ENCODE measurements around the gene SERPINE3. TPM values are rescaled to one million over a fixed set of nuclear protein-coding genes. Genes with fewer than 3 reads are reported as not detected.

Gene SERPINE3
- total RNA-seq, 4 donors from 2014 or later, result 0.12 TPM; not detected in 3

DNA sequence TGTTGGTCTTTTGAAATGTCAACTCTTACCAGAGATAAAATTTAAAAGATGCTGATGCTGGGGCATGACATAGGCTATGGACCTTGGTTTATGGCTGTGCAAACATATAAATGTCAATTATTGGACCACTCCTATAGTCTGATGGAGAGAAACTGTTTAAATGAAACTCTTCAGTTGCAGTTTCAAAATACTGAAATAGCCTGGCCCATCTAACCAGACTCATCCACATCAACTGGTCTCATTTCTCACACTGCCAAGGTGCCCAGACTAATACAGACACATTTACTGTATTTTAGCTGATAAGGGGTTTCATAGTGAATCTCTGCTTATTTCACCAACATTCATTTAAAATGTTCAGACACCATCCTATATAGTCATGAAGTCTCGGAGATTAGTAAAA, 19.9 kb downstream of the SERPINE3 start:
- intact Hi-C loops (cut with DNase I; ENCODE audit: low total_unique reads), result no loop called here
- H3K4me3 ChIP-seq (ENCODE audit: low read depth, poor library complexity, severe bottlenecking), result no peak overlapping the region
- DNase-seq (ENCODE audit: low spot score in 2 of 2), result no peak
- TF ChIP-seq, protein P1, sequence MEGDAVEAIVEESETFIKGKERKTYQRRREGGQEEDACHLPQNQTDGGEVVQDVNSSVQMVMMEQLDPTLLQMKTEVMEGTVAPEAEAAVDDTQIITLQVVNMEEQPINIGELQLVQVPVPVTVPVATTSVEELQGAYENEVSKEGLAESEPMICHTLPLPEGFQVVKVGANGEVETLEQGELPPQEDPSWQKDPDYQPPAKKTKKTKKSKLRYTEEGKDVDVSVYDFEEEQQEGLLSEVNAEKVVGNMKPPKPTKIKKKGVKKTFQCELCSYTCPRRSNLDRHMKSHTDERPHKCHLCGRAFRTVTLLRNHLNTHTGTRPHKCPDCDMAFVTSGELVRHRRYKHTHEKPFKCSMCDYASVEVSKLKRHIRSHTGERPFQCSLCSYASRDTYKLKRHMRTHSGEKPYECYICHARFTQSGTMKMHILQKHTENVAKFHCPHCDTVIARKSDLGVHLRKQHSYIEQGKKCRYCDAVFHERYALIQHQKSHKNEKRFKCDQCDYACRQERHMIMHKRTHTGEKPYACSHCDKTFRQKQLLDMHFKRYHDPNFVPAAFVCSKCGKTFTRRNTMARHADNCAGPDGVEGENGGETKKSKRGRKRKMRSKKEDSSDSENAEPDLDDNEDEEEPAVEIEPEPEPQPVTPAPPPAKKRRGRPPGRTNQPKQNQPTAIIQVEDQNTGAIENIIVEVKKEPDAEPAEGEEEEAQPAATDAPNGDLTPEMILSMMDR (IDR thresholded peaks at IDR 0.05), result no peak
- no peak for TF ChIP-seq POLR2A (IDR thresholded peaks at IDR 0.05)
- 94 to 97% methylated on average over 1 of the region's 1 CpG for WGBS, 2 donors

DNA sequence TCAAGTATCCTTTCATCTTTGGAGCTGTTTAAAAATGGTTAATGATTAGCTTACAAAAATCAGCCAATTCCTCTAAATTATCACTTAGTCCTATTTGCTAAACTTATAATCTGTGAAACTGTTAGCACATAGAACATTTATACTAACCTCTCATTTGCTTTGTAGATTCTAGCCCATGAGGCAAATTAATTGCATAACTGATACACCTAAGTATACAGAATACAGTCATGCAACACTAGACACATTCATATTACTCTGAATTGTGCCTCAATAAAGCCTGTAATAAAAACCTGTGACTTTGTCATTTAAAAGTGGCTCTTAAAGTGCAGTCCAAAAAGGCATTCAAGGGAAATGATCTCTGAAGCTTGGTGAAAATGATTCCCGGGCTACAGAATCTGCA, 21.0 kb downstream of the SERPINE3 start:
- intact Hi-C loops (cut with DNase I; ENCODE audit: low total_unique reads), result no loop called here
- no peak overlapping the region for H3K4me3 ChIP-seq (ENCODE audit: low read depth, poor library complexity, severe bottlenecking)
- WGBS, 2 donors, result 97% methylated on average over 1 of the region's 1 CpG
- no peak for TF ChIP-seq POLR2A (IDR thresholded peaks at IDR 0.05)
- TF ChIP-seq, protein P1 (IDR thresholded peaks at IDR 0.05), result no peak
- DNase-seq (ENCODE audit: low spot score in 2 of 2), result no peak

DNA sequence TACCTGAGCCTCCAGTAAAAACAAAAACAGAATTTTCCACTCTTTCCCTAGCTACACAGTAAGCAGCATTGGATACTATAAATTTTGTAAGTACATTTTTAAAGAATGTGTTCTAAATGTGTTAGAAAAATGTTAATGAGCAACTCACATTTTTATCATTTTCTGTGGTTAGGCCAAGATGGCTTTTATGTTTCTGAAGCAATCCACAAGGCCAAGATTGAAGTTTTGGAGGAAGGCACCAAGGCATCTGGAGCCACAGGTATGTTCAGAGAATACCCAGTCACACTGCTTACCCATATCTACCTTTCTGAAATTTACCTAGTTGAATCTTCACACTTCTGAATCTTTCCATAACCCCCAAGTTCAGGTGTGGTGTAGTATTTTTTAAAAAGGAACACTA, 21.6 kb downstream of the SERPINE3 start:
- H3K4me3 ChIP-seq (ENCODE audit: low read depth, poor library complexity, severe bottlenecking), result no peak overlapping the region
- DNase-seq (ENCODE audit: low spot score in 2 of 2), result no peak
- TF ChIP-seq, protein P1 (IDR thresholded peaks at IDR 0.05), result no peak
- intact Hi-C loops (cut with DNase I; ENCODE audit: low total_unique reads), result no loop called here

DNA sequence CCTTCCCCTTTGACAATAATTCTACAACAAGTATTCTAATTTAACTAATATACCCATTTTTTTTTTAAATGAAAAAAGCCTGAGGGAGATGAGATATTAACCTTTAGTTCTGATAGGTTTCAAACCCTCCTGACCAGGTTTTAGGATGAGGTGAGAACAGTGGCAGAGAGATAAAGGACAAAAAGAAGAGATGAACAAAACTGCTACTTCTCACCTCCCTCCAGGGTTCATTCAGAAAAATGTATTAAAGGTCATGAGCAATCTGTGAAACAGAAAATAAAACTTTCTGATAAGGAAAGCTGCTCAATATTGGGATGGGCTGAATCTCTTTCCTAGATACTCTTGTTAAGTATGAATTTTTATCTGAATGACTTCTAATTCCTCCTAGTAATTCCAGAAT, 24.1 kb downstream of the SERPINE3 start:
- no peak overlapping the region for H3K4me3 ChIP-seq (ENCODE audit: low read depth, poor library complexity, severe bottlenecking)
- no peak for TF ChIP-seq POLR2A (IDR thresholded peaks at IDR 0.05)
- TF ChIP-seq, protein P1 (IDR thresholded peaks at IDR 0.05), result no peak

DNA sequence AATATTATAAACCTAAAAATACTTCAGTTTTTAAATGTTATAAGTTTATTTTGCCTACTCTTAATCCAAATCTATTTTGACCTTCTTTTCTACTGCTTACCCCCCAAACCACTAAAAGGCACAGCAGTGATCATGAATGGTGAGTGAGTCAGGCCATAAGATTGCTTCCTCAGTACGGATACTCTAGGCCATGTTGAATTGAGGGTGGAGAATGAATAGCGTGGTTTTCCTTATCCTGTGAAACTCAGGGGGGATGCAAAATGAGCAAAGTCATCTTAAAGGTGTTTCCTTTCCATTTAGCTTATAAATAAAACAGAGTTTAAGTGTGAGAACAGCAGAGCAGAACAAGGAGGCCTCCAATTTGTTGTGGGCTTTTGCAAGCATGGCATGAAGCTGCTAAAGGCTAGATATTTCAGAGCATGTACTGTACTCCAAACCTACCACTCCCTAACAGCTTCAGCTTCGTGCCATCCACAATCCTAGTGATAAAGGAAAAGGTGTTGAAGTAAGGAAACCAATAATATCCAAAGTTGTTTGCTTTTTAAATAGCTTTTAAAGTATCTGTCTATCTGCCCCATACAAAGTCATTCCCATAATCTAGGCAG, 25.0 kb downstream of the SERPINE3 start:
- H3K4me3 ChIP-seq (ENCODE audit: low read depth, poor library complexity, severe bottlenecking), result no peak overlapping the region
- no peak for TF ChIP-seq POLR2A (IDR thresholded peaks at IDR 0.05)
- TF ChIP-seq, protein P1 (IDR thresholded peaks at IDR 0.05), result no peak
- no peak for DNase-seq (ENCODE audit: low spot score in 2 of 2)
- whole genome bisulfite sequencing, 2 donors, result 83 to 85% methylated on average over 3 of the region's 3 CpGs
- intact Hi-C loops (cut with DNase I; ENCODE audit: low total_unique reads), result no loop called here

More for the DNA sequence above, 24.1 kb downstream of the SERPINE3 start:
- intact Hi-C loops (cut with DNase I; ENCODE audit: low total_unique reads), result no loop called here
- DNase-seq (ENCODE audit: low spot score in 2 of 2), result no peak

DNA sequence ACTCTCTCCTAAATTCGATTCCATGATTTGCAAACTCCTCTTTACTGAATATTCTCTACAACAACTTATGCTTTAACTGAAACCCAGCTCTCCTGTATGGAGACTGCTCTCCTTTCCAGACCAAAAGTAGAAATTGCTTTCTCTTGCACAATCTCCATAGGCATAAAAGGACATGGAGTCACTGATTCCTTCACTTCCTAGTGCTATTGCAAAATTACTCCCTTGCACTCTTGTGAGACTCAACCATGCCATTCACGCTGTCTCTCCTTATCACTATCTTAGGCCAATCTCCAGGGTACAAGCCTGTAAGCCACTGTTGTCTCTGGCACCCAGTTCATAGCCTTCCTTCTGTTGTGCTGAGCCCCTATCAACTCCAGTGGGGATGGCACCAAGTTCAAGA, 30.6 kb downstream of the SERPINE3 start:
- DNase-seq (ENCODE audit: low spot score in 2 of 2), result no peak
- intact Hi-C loops (cut with DNase I; ENCODE audit: low total_unique reads), result no loop called here
- 93 to 96% methylated on average over 2 of the region's 2 CpGs for WGBS, 2 donors
- H3K4me3 ChIP-seq (ENCODE audit: low read depth, poor library complexity, severe bottlenecking), result no peak overlapping the region
- TF ChIP-seq, protein P1 (IDR thresholded peaks at IDR 0.05), result no peak
- no peak for TF ChIP-seq POLR2A (IDR thresholded peaks at IDR 0.05)
